Measurements from ENCODE around the gene CCDC82.
"Not testable (repeated sequence)": the region's sequence is repeated elsewhere in the genome, so short reads cannot be mapped to it uniquely, and the experiment has no call there.

CCDC82 gene

DNA sequence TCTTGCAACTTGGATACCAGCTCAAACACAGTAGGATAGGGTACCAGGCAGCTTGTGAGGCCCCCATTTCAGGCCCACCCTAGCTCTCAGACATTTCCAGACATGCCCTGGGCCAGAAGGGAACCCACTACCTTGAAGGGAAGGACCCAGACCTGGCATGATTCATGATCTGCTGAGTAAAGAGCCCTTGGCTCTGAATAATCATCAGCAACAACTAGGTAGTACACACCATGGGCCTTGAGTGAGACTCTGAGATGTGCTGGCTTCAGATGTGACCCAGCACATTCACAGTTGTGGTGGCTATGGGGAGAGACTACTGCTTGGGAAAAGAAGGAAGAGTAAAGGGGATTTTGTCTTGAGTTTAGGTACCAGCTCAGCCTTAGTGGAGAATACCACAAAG lies 23.7 kb upstream of the CCDC82 start:
- H3K9me3 ChIP-seq (ENCODE audit: insufficient read depth, low read length), result no peaks in the 10 kb centered on the region
- H3K9ac ChIP-seq (ENCODE audit: low read length), result no peak overlapping the region
- H3K27ac ChIP-seq (ENCODE audit: low read length), result no peak overlapping the region
- no peak for TF ChIP-seq EZH2phosphoT487 (IDR thresholded peaks at IDR 0.05; ENCODE audit: low read depth)
- TF ChIP-seq, protein P1, sequence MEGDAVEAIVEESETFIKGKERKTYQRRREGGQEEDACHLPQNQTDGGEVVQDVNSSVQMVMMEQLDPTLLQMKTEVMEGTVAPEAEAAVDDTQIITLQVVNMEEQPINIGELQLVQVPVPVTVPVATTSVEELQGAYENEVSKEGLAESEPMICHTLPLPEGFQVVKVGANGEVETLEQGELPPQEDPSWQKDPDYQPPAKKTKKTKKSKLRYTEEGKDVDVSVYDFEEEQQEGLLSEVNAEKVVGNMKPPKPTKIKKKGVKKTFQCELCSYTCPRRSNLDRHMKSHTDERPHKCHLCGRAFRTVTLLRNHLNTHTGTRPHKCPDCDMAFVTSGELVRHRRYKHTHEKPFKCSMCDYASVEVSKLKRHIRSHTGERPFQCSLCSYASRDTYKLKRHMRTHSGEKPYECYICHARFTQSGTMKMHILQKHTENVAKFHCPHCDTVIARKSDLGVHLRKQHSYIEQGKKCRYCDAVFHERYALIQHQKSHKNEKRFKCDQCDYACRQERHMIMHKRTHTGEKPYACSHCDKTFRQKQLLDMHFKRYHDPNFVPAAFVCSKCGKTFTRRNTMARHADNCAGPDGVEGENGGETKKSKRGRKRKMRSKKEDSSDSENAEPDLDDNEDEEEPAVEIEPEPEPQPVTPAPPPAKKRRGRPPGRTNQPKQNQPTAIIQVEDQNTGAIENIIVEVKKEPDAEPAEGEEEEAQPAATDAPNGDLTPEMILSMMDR (IDR thresholded peaks at IDR 0.05; ENCODE audit: low read depth, low read length), result no peak
- no peaks in the 10 kb centered on the region for H3K79me2 ChIP-seq (ENCODE audit: low read length)
- H3K4me2 ChIP-seq (ENCODE audit: low read length), result no peak overlapping the region
- no peak overlapping the region for H2AFZ ChIP-seq (ENCODE audit: low read depth, low read length)
- no peak overlapping the region for H3K4me3 ChIP-seq (ENCODE audit: low read length)
- H3K27me3 ChIP-seq (ENCODE audit: low read depth, low read length), result no peaks in the 10 kb centered on the region
- H4K20me1 ChIP-seq (ENCODE audit: insufficient read depth, low read length), result no peaks in the 10 kb centered on the region
- no peaks in the 10 kb centered on the region for H3K36me3 ChIP-seq (replicated peaks; ENCODE audit: low read depth, low read length)
- H3K4me1 ChIP-seq (ENCODE audit: low read length), result no peaks in the 10 kb centered on the region

DNA sequence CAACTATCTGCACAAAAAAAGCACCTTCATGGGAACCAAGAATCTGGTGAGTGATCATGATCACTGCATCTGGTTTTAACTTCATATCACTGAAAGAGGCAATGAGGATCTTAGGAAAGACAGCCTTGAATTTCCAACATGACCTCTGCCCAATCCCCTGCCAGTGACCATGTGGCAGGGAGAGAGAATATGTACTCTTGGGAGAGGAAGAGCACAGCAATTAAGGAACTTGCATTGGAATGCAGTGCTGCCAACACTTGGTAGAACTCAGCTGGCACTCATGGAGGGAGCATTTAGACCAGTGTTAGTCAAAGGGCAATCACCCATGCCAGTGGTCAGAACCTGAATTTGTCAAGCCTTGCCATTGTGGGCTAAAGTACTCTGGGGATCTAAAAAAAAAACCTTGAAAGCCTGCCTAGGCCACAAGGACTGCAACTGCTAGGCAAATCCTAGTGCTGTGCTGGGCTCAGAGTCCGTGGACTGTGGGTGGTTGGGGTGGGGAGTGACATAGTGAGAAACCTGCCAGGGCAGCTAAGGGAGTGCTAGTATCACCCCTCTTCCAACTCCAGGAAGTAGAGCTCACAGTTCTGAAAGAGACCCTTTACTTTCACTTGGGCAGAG lies 23.2 kb upstream of the CCDC82 start:
- no peaks in the 10 kb centered on the region for H3K36me3 ChIP-seq (replicated peaks; ENCODE audit: low read depth, low read length)
- no peaks in the 10 kb centered on the region for H3K9me3 ChIP-seq (ENCODE audit: insufficient read depth, low read length)
- no peaks in the 10 kb centered on the region for H3K27me3 ChIP-seq (ENCODE audit: low read depth, low read length)
- H3K27ac ChIP-seq (ENCODE audit: low read length), result no peak overlapping the region
- TF ChIP-seq, protein P1 (IDR thresholded peaks at IDR 0.05; ENCODE audit: low read depth, low read length), result no peak
- no peak for TF ChIP-seq EZH2phosphoT487 (IDR thresholded peaks at IDR 0.05; ENCODE audit: low read depth)
- H3K4me1 ChIP-seq (ENCODE audit: low read length), result no peaks in the 10 kb centered on the region
- no peak overlapping the region for H3K4me2 ChIP-seq (ENCODE audit: low read length)
- no peak overlapping the region for H2AFZ ChIP-seq (ENCODE audit: low read depth, low read length)
- no peak overlapping the region for H3K4me3 ChIP-seq (ENCODE audit: low read length)
- H4K20me1 ChIP-seq (ENCODE audit: insufficient read depth, low read length), result no peaks in the 10 kb centered on the region
- no peaks in the 10 kb centered on the region for H3K79me2 ChIP-seq (ENCODE audit: low read length)
- no peak overlapping the region for H3K9ac ChIP-seq (ENCODE audit: low read length)

DNA sequence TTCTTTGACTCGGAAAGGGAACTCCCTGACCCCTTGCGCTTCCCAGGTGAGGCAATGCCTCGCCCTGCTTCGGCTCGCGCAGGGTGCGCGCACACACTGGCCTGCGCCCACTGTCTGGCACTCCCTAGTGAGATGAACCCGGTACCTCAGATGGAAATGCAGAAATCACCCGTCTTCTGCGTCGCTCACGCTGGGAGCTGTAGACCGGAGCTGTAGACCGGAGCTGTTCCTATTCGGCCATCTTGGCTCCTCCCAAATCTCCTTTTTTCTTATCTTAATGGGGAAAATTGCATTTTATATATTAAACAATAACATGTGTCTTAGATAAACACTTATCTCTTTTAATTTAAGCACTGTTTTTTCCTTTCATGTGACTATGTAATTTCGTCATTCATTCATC lies 21.7 kb upstream of the CCDC82 start:
- not testable (repeated sequence) for H3K27ac ChIP-seq (ENCODE audit: low read length); H2AFZ ChIP-seq (ENCODE audit: low read depth, low read length); H3K79me2 ChIP-seq (ENCODE audit: low read length); H3K4me1 ChIP-seq (ENCODE audit: low read length); H3K27me3 ChIP-seq (ENCODE audit: low read depth, low read length); H3K4me3 ChIP-seq (ENCODE audit: low read length); H3K4me2 ChIP-seq (ENCODE audit: low read length); H3K36me3 ChIP-seq (replicated peaks; ENCODE audit: low read depth, low read length); H3K9ac ChIP-seq (ENCODE audit: low read length); H3K9me3 ChIP-seq (ENCODE audit: insufficient read depth, low read length); H4K20me1 ChIP-seq (ENCODE audit: insufficient read depth, low read length)

DNA sequence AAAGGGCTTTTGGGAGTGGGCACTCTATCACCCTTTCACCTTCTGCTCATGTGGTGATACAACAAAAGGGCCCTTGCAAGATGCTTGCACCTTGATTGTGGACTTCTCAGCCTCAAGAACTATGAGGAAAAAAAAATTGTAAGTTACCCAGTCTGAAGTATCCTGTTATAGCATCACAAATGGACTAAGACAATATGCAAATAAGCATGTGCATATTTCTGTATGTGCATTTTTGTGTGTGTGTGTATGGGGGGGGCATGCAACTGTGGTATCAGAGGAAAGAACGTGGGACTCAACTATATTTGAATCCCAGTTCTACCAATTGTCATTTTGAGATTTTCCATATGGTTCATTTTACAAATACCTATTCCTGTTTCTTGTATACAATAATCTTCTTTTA lies 11.0 kb upstream of the CCDC82 start:
- H2AFZ ChIP-seq (ENCODE audit: low read depth, low read length), result no peak overlapping the region

More for the DNA sequence above, 11.0 kb upstream of the CCDC82 start:
- H3K36me3 ChIP-seq (replicated peaks; ENCODE audit: low read depth, low read length), result no peaks in the 10 kb centered on the region
- no peaks in the 10 kb centered on the region for H3K79me2 ChIP-seq (ENCODE audit: low read length)
- H3K4me1 ChIP-seq (ENCODE audit: low read length), result no peaks in the 10 kb centered on the region
- no peak overlapping the region for H3K9ac ChIP-seq (ENCODE audit: low read length)
- H3K27me3 ChIP-seq (ENCODE audit: low read depth, low read length), result no peaks in the 10 kb centered on the region
- H4K20me1 ChIP-seq (ENCODE audit: insufficient read depth, low read length), result no peaks in the 10 kb centered on the region
- H3K4me2 ChIP-seq (ENCODE audit: low read length), result no peak overlapping the region
- H3K4me3 ChIP-seq (ENCODE audit: low read length), result no peak overlapping the region
- no peaks in the 10 kb centered on the region for H3K9me3 ChIP-seq (ENCODE audit: insufficient read depth, low read length)
- H3K27ac ChIP-seq (ENCODE audit: low read length), result no peak overlapping the region
- TF ChIP-seq, protein P1 (IDR thresholded peaks at IDR 0.05; ENCODE audit: low read depth, low read length), result no peak

Measured in OCI-LY3 (cell line).